ENCODE measurements around the gene GLI1.

GRCh38 chr12:57470970-57471656 lies 11.5 kb downstream of the GLI1 start:
- TF ChIP-seq, protein P1, sequence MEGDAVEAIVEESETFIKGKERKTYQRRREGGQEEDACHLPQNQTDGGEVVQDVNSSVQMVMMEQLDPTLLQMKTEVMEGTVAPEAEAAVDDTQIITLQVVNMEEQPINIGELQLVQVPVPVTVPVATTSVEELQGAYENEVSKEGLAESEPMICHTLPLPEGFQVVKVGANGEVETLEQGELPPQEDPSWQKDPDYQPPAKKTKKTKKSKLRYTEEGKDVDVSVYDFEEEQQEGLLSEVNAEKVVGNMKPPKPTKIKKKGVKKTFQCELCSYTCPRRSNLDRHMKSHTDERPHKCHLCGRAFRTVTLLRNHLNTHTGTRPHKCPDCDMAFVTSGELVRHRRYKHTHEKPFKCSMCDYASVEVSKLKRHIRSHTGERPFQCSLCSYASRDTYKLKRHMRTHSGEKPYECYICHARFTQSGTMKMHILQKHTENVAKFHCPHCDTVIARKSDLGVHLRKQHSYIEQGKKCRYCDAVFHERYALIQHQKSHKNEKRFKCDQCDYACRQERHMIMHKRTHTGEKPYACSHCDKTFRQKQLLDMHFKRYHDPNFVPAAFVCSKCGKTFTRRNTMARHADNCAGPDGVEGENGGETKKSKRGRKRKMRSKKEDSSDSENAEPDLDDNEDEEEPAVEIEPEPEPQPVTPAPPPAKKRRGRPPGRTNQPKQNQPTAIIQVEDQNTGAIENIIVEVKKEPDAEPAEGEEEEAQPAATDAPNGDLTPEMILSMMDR (IDR thresholded peaks at IDR 0.05), result no peak
- TF ChIP-seq POLR2A (IDR thresholded peaks at IDR 0.05), result no peak

Data from prostate gland (tissue), 2 donors.